IPS DF 4.7 (cell line): ENCODE results near the gene SLC45A2.
A peak's percentile ranks its signal among the peaks of the same experiment; 100 is the strongest.
"Not testable (repeated sequence)": the region's sequence is repeated elsewhere in the genome, so short reads cannot be mapped to it uniquely, and the experiment has no call there.

Experiments used
- DNase-seq: peaks from one replicate; pipeline ENCODE4 v3.0.0-alpha.2; 2013; ENCODE audit warnings: low spot score; ENCODE audit errors: extremely low read depth

SLC45A2 gene

GRCh38 chr5:33969572-33970452 is 14.7 kb downstream of the SLC45A2 start:
- peak; percentile 46 for DNase-seq

- no peak for DNase-seq
Observed at GRCh38 chr5:33968211-33969005, 16.1 kb downstream of the SLC45A2 start.

- no peak for DNase-seq
Observed at GRCh38 chr5:33966805-33967204, 17.7 kb downstream of the SLC45A2 start.

GRCh38 chr5:33964132-33964700 is 20.3 kb downstream of the SLC45A2 start:
- no peak for DNase-seq

- DNase-seq, result no peak
Observed at GRCh38 chr5:33958176-33958575, 26.3 kb downstream of the SLC45A2 start.

- no peak for DNase-seq
Observed at GRCh38 chr5:33957577-33958150, 26.8 kb downstream of the SLC45A2 start.

GRCh38 chr5:33952175-33952574 is 32.3 kb downstream of the SLC45A2 start:
- DNase-seq, result not testable (repeated sequence)

- no peak for DNase-seq
Observed at GRCh38 chr5:33944543-33945132, 39.9 kb downstream of the SLC45A2 start.

- no peak for DNase-seq
Observed at GRCh38 chr5:33941090-33941489, 43.4 kb downstream of the SLC45A2 start.

- no peak for DNase-seq
Observed at GRCh38 chr5:33939556-33940262, 44.8 kb downstream of the SLC45A2 start.

GRCh38 chr5:33938881-33939280 is 45.6 kb downstream of the SLC45A2 start:
- DNase-seq, result no peak

- no peak for DNase-seq
Observed at GRCh38 chr5:33938507-33938796, 46.0 kb downstream of the SLC45A2 start.

GRCh38 chr5:33937707-33938506 is 46.6 kb downstream of the SLC45A2 start:
- no peak for DNase-seq

- no peak for DNase-seq
Observed at GRCh38 chr5:33937017-33937706, 47.3 kb downstream of the SLC45A2 start.

- DNase-seq, result no peak
Observed at GRCh38 chr5:33936381-33937016, 48.0 kb downstream of the SLC45A2 start, which contains the start of gene RXFP3. Gene RXFP3 (plus strand): TSS chr5:33936386. CDS start chr5:33936741, 355 bp downstream.

GRCh38 chr5:33936004-33936380 is 48.5 kb downstream of the SLC45A2 start:
- no peak for DNase-seq

- DNase-seq, result no peak
Observed at GRCh38 chr5:33934176-33934575, 50.3 kb downstream of the SLC45A2 start.

- DNase-seq, result no peak
Observed at GRCh38 chr5:33933723-33934169, 50.7 kb downstream of the SLC45A2 start.

- no peak for DNase-seq
Observed at GRCh38 chr5:33931136-33931535, 53.4 kb downstream of the SLC45A2 start.
